ENCODE results near the gene CABP1. TPM values are rescaled to one million over a fixed set of nuclear protein-coding genes. Genes with fewer than 3 reads are reported as not detected.

Gene CABP1
- total and polyA plus RNA-seq, 11 donors, result 2.4 to 9.9 (median 3.8) TPM

GRCh38 chr12:120706029-120706428, 65.6 kb downstream of the CABP1 start:
- Histone ChIP-seq H3K36me3 (peaks cover 0 to 25% (median 9%) of the 10 kb centered on the region in 9 donors), H3K4me1 (peaks cover 6 to 53% (median 25%) of the 10 kb centered on the region in 12 donors), H3K27ac (no peak overlapping the region), H3K27me3 (no peaks in the 10 kb centered on the region), H3K9me3 (no peaks in the 10 kb centered on the region), H3K4me3 (no peak overlapping the region)
- DNase-seq (no peak), ATAC-seq (no peak)
- no peak for TF ChIP-seq POLR2A (IDR thresholded peaks at IDR 0.05)
- TF ChIP-seq CTCF (IDR thresholded peaks at IDR 0.05), result no peak
- intact Hi-C loops (cut with DNase I), result no loop called here
- 71 to 83% (median 79%) methylated on average over 5 of the region's 5 CpGs for WGBS, 4 donors

GRCh38 chr12:120708651-120709050, 68.2 kb downstream of the CABP1 start:
- no peak for ATAC-seq
- intact Hi-C loops (cut with DNase I), result loop anchor here in 1 of 10 donors (2.0 kb wide), 1 partner anchor 60 kb away; no protein-coding TSS in a partner anchor
- no peak for TF ChIP-seq CTCF (IDR thresholded peaks at IDR 0.05)
- WGBS, 4 donors, result 74 to 87% (median 78%) methylated on average over 4 of the region's 4 CpGs
- H3K4me3 ChIP-seq, result no peak overlapping the region
- DNase-seq, result no peak
- H3K27me3 ChIP-seq, result no peaks in the 10 kb centered on the region
- peaks cover 0 to 10% (median 5%) of the 10 kb centered on the region in 9 donors for H3K36me3 ChIP-seq
- H3K27ac ChIP-seq, result no peak overlapping the region
- peaks cover 5 to 41% (median 26%) of the 10 kb centered on the region in 12 donors for H3K4me1 ChIP-seq
- H3K9me3 ChIP-seq, result no peaks in the 10 kb centered on the region

- Histone ChIP-seq H3K36me3 (peaks cover 0 to 23% (median 15%) of the 10 kb centered on the region in 9 donors), H3K27ac (peak within 1 kb of the TSS; percentile 70 to 95 (median 90)), H3K4me1 (peaks cover 4 to 35% (median 27%) of the 10 kb centered on the region in 12 donors), H3K4me3 (peak within 1 kb of the TSS; percentile 54 to 99 (median 82)), H3K27me3 (no peaks in the 10 kb centered on the region), H3K9me3 (no peaks in the 10 kb centered on the region)
- TF ChIP-seq POLR2A (IDR thresholded peaks at IDR 0.05) (no peak), CTCF (IDR thresholded peaks at IDR 0.05) (no peak)
- 0 to 1% (median 0%) methylated on average over 18 to 70 of the region's 76 CpGs for WGBS, 4 donors
- ATAC-seq (peak; percentile 47 to 95 (median 90)), DNase-seq (peak; percentile 71 to 89 (median 82))
- intact Hi-C loops (cut with DNase I), result loop anchor here in 7 of 10 donors (2.0 to 10.0 kb wide), 5 partner anchors 21 to 265 kb away; partner anchors contain the start of genes POP5 (in 3 of the 7), HNF1A (in 2 of the 7) and MLEC (in 2 of the 7)
These were observed 69.8 kb downstream of the CABP1 start, which contains the start of gene UNC119B for GRCh38 chr12:120710031-120710804. TSS of gene UNC119B (plus strand) at chr12:120710458. CDS start at chr12:120710475, 17 bp downstream.

- no peaks in the 10 kb centered on the region for H3K9me3 ChIP-seq
- DNase-seq (peak in 2 of 5 donors; percentile 25 to 65), ATAC-seq (peak in 3 of 4 donors; percentile 21 to 41 (median 28))
- H3K27me3 ChIP-seq, result no peaks in the 10 kb centered on the region
- peak overlapping the region; percentile 70 to 95 (median 90) for H3K27ac ChIP-seq
- intact Hi-C loops (cut with DNase I), result loop anchor here in 7 of 10 donors (2.0 to 10.0 kb wide), 5 partner anchors 22 to 264 kb away; partner anchors contain the start of genes POP5 (in 3 of the 7), HNF1A (in 2 of the 7) and MLEC (in 2 of the 7)
- peak overlapping the region; percentile 54 to 99 (median 82) for H3K4me3 ChIP-seq
- 1 to 5% (median 2%) methylated on average over 7 to 31 of the region's 31 CpGs for WGBS, 4 donors
- H3K4me1 ChIP-seq, result peaks cover 4 to 35% (median 27%) of the 10 kb centered on the region in 12 donors
- H3K36me3 ChIP-seq, result peaks cover 0 to 29% (median 20%) of the 10 kb centered on the region in 9 donors
- TF ChIP-seq POLR2A (IDR thresholded peaks at IDR 0.05) (no peak), CTCF (IDR thresholded peaks at IDR 0.05) (no peak)
These were observed 70.4 kb downstream of the CABP1 start for GRCh38 chr12:120710805-120711296.
